GM19324 (cell line): ENCODE measurements around the gene OR1I1.

Experiments
- ATAC-seq: cut with Tn5 transposase; IDR thresholded peaks from one replicate; pipeline ENCODE4 v1.9.1; 2021; ENCODE audit warnings: mild to moderate bottlenecking, moderate library complexity; ENCODE audit not compliant: unreplicated experiment, low FRiP score

OR1I1 gene

GRCh38 chr19:15115762-15116615 is 34.0 kb downstream of the OR1I1 start:
- no peak for ATAC-seq

DNA sequence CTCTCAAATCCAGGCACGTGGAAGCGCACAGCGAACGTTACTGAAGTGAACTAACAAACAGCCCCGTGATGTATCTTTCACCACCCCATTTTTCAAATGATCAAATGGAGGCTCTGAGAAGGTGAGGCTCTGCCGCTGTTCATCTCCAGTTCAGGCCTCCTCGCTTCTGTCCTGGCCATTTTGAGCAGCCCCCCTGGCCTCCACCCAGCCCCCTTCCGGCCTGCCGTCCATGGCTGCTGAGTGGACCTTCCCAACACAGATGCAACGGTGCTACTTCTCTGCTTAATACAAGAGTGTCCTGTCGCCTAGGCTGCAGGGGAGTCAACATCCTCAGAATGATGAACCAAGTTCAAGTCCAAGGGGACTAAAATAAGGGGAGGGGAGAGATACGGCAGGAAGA is 34.8 kb downstream of the OR1I1 start:
- no peak for ATAC-seq

DNA sequence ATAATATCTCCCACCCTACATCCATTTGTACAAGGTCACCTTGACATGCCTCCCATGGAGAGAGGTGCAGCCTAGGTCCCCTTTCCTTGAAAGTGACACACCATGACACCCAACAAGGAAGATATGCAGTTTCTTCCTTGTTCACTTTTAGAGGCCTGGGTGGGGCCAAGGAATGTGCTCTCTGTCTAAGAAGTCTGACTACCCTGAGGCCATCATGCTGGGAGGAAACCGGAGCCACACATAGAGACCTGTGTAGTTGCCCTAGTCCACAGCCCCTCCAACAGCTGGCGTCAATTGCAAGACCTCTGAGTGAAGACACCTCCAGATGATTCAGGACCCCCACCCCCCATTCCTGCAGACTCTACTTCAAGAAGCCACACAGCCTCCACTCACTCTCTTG is 36.2 kb downstream of the OR1I1 start:
- no peak for ATAC-seq

- ATAC-seq, result no peak
These were observed 36.9 kb downstream of the OR1I1 start for GRCh38 chr19:15118789-15119494.

DNA sequence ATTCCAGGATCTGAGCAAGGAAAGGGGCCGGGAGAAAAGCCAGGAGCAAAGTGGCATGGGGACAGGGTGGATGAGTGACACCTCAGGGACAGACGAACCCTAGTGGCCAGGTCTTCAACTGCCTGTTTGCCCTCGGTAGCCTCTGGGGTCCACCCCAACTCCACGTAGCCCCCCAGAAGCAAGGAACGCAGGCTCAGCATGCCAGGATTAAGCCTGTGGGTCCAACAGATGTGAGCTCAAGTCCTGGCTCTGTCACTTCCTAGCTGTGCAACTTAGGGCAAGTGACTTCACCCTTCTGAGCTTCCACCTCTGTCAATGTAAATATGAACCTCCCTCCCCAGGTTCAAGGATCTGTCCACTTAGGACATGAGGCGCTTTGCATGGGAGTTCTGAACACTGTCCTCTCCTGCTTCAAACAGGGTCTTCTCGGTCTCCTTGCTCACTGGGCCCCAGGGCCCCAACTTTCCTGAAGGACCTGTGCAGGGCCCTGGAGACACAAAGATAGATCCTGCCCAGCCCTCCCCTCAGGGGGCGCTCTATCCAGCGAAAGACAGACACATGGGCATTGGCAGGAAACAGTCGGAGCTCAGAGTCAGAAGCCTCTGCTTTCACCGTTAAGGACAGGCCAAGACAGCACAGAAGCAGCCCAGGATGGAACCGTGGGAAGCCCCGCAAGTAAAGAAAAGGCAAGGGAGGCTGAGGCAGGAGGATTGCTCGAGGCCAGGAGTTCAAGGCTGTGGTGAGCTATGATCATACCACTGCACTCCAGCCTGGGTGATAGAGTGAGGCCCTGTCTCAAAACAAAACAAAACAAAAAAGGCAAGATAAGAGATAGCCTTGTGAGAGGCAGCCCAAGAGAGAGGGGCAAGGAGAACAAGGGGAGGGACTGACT is 38.4 kb downstream of the OR1I1 start:
- ATAC-seq, result no peak

DNA sequence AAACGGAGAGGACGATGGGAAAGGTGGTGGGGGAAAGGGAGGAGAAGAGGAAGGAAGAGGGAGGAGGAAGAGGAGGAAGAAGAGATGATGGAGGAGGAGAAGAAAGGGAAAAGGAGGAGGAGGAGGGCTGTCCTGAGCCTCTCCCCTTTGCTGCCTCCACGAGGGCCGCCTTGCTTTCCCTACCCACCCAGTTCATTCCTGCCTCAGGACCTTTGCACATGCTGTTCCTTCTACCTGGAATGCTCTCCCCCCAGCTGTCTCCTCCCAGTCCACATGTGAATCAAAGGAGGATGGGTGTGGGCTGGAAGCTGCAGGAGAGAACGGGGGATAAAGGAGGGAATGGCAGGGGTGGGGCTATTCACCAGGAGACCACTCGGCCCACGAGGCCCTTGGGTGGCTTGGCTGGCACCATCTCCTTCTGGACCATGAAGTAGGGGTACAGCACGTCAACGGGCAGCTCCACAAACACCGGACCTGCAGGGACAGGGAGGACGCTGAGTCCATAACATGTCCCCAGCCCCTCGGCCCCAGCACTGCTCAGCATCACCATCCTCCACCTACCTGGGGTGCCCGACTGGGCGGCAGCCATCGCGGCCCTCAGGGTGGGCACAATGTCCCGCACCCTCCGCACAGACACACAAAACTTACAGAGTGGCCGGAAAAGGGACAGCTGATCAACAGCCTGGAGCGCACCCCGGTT is 40.5 kb downstream of the OR1I1 start:
- no peak for ATAC-seq

DNA sequence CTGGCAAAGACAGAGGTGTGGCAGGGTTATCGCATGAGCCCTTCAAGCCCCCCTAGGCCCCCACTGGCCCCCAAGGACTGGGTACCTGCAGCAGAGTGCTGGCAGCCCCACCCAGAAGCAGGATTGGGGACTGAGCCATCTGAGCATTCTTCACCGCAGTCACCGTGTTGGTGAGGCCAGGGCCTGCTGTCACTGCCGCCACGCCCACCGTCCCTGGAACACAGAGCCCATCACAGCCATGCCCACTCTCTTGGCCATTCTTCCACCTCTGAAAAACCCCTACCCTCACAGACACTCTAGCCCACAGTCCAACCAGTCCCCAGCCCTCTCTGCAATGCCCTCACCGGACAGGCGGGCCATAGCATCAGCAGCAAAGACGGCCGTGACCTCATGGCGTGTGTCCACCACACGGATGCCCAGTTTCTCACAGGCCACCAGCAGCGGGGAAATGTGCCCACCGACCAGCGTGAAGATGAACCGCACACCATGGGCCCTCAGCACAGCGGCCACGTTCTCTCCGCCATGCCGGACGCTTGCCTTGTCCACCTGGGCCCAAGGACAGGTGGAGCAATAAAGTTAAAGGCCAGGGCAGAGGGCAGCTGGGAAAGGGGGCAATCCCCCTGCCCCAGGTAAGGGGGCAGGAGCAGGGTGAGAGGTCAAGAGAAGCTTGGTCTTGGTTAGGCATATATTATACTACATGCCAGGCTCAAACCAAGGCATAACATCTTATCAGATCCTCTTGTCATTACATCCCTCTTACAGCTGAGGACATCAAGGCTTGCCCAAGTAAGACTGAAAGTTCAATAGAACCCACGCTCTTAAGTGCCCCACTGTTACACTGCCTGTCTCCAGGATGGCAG is 41.2 kb downstream of the OR1I1 start:
- ATAC-seq, result no peak

- no peak for ATAC-seq
These were observed 41.9 kb downstream of the OR1I1 start for GRCh38 chr19:15123900-15124299.

DNA sequence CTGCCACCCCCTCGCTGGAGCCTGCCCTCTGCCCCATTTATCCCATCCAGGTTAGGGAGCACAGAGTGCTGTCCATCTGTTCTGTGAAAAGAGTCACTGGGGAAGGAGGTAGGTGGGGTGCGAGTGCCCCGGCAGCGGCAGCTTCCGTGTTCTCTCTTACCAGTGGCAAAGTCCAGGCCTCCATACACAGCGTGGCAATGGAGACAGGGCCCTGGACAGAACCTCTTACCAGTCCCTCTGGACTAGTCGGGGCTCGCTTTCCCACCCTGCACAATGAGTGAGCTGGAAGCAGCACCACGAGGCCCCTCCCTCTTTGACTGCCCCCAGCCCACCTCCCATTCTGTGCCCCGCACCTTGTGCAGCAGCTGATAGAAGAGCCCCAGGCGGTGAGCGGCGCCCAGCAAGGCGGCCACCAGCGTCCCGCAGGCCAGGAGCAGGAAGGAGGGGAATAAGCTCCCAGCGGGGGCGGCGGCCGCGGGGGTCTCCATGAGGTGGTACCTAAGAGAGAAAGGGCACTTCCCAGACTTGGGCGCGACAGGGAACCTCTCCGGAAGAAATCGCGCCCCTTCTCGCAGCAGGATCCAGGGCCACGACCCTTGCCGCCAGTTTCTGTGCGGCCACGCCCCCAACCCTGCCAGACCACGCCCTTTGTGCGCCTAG is 42.7 kb downstream of the OR1I1 start:
- no peak for ATAC-seq

DNA sequence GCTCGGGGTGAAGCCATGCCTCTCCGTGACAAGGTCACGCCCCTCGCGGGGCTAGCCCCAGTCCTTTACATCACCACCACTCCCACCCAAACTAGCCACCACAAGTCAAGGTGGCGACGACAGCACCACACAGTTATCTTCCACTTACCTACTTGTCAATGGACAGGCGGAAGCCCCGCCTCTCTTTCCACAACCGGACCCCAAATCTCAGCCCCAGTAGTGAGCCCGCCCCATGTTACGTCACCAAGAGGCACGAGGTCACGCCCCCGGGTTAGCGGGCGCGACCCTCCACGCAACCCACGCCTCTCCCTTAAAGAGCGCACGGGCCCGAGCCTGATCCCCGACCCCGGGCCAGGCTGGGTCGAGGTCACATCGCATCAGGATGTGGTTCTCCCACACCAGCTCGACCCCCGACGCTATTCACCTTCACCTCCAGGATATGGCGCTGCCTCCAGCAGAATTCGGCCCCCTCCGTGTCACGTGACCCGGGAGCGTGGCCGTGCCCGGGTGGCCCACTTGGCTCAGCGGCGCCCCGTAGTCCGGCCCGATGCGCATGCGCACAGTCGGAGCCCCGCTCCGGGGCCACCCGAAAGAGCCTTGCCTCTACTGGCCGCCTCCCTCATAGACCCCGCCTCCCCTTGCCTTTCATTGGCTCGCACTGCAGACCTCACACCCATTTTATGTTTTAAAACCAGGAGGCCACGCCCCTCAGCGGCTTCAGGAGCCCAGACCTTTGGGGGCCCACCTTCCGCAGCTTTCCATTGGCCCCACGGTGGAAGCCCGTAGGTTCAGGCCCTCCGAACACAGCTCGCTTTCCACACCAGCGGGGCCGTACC is 43.4 kb downstream of the OR1I1 start:
- peak; percentile 94 for ATAC-seq

GRCh38 chr19:15126131-15126910 is 44.3 kb downstream of the OR1I1 start:
- ATAC-seq, result no peak

- ATAC-seq, result no peak
These were observed 46.3 kb downstream of the OR1I1 start for GRCh38 chr19:15128162-15128770.

- ATAC-seq, result no peak
These were observed 48.0 kb downstream of the OR1I1 start for GRCh38 chr19:15129856-15130585.

DNA sequence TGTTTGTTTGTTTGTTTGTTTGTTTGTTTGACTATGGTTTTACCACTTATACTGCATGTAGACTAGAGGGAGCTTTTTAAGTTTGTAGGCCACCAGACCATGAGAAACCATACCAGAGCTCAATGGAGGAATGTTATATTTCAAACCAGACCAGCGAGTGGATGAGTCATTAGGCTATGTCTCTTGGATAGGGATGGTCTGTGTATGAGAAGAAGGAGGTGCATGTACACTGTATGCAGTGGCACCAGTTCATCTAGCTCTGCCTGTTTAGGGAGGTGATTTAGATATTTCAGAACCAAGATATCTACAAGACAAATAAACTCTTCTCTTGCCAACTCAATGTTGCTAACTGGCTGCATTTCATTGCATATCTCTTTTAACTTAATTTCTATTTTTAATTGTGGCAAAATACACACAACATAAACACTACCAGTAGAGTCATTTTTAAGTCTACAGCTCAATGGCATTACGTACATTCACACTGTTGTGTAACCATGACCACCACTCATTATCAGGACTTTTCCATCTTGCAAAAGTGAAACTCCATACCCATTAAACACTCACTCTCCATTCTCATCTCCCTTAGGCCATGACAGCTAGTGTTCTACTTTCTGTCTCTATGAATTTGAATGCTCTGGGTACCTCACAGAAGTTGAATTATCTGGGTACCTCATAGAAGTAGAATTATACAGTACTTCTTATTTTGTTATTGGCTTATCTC is 54.4 kb downstream of the OR1I1 start:
- ATAC-seq, result no peak

DNA sequence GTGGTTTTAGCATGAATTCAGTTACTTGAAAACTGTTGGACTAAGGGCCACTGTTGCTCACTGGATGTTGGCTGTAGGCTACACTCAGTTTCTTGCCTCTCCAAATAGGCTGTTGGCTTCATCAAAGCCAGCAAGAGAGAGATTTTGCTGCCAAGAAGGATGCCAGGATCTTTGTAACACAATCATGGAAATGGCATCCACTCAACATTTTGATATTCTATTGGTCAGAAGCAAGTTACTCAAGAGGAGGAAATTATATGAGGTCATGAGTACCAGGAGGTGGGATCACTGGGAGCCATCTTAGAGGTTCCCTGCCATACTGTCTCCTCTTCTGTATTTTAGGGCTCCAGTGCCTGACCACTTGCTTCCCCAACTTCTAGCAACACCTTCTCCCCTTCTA is 55.8 kb downstream of the OR1I1 start:
- ATAC-seq, result no peak

- no peak for ATAC-seq
These were observed 56.4 kb downstream of the OR1I1 start for GRCh38 chr19:15138427-15138826.
